ENCODE results near the gene HHIPL1.
"Not testable (repeated sequence)": the region's sequence is repeated elsewhere in the genome, so short reads cannot be mapped to it uniquely, and the experiment has no call there.

HHIPL1 gene

DNA sequence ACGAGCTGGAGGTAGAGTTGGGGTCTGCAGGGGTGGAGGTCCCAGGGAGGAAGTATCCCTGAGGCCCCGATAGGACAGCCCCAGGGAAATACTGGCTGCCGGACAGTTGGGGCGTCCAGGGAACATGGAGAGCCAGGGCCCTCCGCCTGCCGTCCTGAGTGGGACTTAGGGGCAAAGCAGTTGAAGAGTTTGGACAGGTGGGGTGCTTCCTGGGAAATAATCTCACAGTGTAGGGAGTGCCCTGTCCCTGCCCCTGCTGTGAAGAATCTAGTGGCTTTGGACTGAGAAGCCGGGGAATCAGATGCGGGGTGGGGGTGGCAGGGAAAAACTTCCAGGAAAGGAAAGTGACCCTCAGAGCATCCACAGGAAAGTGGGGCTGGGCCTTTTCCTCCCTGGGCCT, 9.8 kb upstream of the HHIPL1 start:
- TF ChIP-seq, protein P1, sequence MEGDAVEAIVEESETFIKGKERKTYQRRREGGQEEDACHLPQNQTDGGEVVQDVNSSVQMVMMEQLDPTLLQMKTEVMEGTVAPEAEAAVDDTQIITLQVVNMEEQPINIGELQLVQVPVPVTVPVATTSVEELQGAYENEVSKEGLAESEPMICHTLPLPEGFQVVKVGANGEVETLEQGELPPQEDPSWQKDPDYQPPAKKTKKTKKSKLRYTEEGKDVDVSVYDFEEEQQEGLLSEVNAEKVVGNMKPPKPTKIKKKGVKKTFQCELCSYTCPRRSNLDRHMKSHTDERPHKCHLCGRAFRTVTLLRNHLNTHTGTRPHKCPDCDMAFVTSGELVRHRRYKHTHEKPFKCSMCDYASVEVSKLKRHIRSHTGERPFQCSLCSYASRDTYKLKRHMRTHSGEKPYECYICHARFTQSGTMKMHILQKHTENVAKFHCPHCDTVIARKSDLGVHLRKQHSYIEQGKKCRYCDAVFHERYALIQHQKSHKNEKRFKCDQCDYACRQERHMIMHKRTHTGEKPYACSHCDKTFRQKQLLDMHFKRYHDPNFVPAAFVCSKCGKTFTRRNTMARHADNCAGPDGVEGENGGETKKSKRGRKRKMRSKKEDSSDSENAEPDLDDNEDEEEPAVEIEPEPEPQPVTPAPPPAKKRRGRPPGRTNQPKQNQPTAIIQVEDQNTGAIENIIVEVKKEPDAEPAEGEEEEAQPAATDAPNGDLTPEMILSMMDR (IDR thresholded peaks at IDR 0.05; ENCODE audit: insufficient read depth, missing control alignments), result no peak
- FAIRE-seq (no peak), DNase-seq (ENCODE audit: insufficient read length, low spot score) (no peak)

DNA sequence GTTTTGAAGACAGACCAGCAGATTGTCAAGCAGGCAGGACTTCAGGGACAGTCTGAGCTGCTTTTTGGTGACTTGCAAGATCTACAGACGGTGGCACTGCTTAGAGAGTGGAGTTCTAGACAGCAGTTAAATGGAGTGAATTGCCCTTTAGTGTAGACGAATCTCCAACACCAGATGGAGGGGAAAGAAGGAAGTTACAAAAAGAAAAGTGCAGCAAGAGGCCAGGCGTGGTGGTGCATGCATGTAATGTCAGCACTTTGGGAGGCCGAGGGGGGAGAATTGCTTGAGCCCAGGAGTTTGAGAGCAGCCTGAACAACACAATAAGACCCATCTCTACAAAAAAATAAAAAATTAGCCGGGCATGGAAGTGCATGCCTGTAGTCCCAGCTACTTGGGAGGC, 8.4 kb upstream of the HHIPL1 start:
- FAIRE-seq, result no peak
- DNase-seq (ENCODE audit: insufficient read length, low spot score), result no peak
- TF ChIP-seq, protein P1 (IDR thresholded peaks at IDR 0.05; ENCODE audit: insufficient read depth, missing control alignments), result no peak

DNA sequence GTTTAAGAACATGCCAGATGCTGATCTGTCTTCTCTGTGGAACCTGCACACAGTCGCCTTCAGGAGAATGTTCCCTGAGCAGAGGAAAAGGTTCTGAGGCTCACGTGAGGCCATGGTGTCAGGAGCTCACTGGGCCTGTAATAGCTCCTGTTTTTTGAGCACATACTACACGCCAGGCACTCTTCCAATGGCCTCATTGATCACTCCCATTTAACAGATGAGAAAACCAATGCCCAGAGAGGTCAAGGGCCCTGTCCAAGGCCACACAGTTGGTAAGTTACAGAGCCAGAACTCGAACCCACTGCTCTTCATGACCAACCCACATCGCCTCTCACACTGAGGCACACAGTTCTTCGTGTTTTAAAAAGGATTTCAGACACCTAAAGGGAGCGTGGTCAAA, 7.3 kb upstream of the HHIPL1 start:
- TF ChIP-seq, protein P1 (IDR thresholded peaks at IDR 0.05; ENCODE audit: insufficient read depth, missing control alignments), result no peak
- no peak for DNase-seq (ENCODE audit: insufficient read length, low spot score)
- no peak for FAIRE-seq

DNA sequence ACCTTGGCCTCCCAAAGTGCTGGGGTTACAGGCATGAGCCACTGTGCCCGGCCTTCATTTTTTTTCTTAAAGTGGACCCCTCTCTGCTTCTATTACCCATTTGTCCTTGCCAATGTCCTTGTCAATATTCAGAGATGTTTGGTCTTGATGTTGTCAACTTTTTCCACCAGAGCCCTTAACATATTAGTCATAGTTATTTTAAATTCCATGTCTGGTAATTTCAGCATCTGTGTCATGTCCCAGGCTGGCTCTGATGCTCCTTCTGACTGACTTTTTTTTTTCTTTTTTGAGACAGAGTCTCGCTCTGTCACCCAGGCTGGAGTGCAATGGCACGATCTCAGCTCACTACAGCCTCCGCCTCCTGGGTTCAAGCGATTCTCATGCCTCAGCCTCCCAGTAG, 2.2 kb upstream of the HHIPL1 start:
- not testable (repeated sequence) for DNase-seq (ENCODE audit: insufficient read length, low spot score); FAIRE-seq

DNA sequence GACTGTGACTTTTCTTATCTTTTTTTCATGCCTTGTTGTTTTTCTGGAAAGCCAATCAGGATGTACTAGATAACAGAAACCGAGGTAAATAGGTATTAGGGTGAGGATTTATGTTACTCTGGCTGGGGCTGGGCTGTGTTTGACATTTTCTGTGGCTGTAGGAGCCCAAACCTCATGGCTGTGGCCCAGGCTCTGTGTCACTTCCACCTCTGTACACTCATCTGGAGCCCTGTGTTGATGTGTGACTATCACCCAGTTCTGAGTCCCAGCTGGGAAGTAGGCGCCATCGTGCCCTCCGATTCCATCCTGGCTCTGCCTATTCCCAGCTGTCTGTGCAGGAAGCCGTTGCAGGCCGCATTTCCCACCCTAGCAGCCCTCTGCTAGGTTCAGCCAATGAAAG, 1.6 kb upstream of the HHIPL1 start:
- FAIRE-seq, result no peak
- TF ChIP-seq, protein P1 (IDR thresholded peaks at IDR 0.05; ENCODE audit: insufficient read depth, missing control alignments), result no peak
- no peak for DNase-seq (ENCODE audit: insufficient read length, low spot score)

DNA sequence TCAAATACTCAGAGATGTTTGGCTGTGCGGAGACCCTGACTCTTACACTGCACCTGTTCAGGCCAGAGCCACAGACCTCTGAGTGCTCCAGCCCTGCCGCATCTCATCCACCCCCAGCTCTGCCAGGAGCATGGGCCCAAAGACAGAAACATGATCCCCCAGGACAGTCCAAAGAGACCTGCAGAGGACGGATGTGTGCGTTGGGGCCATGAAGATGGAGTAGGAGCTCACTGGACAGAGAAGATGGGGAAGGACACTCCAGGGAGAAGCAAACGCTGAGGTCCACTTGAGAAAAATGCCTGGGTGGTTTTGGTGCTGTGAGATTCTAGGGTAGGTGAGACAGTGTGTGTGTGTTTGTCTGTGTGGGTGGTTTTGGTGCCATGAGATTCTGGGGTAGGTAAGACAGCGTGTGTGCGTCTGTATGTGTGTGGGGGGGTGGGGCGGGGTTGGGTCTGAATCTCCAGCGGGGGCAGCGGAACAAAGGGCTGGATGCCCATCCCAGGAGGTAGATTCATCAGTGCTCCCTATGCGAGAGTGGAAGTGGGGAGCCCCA, 818 bp upstream of the HHIPL1 start:
- FAIRE-seq, result no peak
- DNase-seq (ENCODE audit: insufficient read length, low spot score), result no peak
- TF ChIP-seq, protein P1 (IDR thresholded peaks at IDR 0.05; ENCODE audit: insufficient read depth, missing control alignments), result no peak

DNA sequence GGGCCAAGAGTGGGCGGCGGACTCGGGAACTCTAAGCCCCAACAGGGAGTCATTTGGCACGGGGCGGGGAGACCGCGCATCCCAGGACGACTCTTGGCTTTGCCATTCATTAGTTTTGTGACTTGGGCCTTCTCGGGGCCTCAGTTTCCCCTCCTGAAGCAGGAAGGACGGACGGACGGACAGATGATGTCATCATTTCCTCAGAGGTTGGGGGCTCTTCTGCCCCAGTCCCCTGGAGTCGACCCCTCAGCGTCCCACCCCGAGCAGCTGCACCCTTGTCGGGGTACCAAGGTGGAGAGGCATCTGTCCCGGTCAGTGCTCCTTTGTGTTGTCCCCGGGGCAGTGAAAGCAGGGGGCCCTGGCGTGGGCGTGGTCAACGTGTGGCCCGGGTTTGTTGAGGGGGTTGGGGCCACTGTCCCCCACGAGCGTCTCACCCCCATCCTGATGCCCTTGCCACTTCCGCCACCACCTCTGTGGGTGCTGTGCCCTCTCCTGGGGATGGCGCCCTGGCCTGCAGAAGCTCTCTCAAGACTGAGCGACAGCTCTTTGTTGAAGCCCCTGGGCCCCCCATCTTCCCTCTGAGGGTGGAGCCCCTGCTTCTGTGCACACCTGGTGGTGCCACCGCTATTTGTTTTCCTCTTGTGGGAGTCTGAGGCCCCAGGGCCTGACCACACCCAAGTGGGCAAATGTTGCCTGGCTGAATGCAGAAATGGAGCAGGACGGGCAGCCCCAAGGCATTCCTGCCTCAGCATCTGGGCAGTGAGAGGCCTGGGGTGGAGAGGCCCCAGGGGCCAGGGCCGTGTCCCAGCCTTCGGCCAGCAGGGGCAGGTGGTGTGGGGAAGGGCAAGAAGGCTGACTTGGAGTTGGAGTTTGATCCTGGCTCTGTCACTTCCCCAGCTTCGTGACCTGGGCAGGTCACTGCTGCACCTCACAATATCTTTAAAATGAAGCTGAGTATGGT, 896 bp downstream of the HHIPL1 start:
- no peak for FAIRE-seq
- no peak for DNase-seq (ENCODE audit: insufficient read length, low spot score)
- TF ChIP-seq, protein P1 (IDR thresholded peaks at IDR 0.05; ENCODE audit: insufficient read depth, missing control alignments), result no peak
